Stimulated activated CD4-positive, alpha-beta T cell treated with anti-CD3 and anti-CD28 coated beads, Interleukin-1b, Interleukin-23, amount 100 ng/mL, for 48 hours (primary cell): ENCODE data around the gene ASCC3.
"Not testable (repeated sequence)": the region's sequence is repeated elsewhere in the genome, so short reads cannot be mapped to it uniquely, and the experiment has no call there.

ENCODE experiments used
- DNase-seq: peaks from one replicate; pipeline ENCODE4 v3.0.0-alpha.2; 2020

ASCC3 gene

GRCh38 chr6:100880853-100881706 is at the start of gene ASCC3:
ASCC3 (minus strand) TSS chr6:100881329; CDS start chr6:100867997, 13,332 bp downstream.
- peak; percentile 93 for DNase-seq

DNA sequence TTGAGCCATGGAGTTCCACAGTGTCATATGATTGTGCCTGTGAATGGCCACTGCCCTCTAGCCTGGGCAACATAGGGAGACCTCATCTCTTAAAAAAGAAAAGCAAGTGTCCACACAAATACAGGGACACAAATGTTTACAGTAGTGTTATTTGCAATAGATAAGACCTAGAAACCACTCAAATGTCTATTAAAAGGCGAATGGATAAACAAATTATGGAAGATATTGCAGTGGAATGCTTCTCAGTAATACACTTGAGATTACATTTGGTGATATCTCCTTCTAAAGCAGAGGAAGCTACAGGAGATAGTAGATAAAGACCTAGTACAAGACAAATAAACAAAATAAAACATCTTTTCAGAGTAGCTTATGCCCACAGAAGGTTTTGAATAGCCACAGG is 44.6 kb upstream of the ASCC3 start:
- no peak for DNase-seq

GRCh38 chr6:100924534-100925227 is 43.6 kb upstream of the ASCC3 start:
- no peak for DNase-seq

GRCh38 chr6:100923481-100924165 is 42.5 kb upstream of the ASCC3 start:
- DNase-seq, result no peak

GRCh38 chr6:100920028-100920605 is 39.0 kb upstream of the ASCC3 start:
- no peak for DNase-seq

DNA sequence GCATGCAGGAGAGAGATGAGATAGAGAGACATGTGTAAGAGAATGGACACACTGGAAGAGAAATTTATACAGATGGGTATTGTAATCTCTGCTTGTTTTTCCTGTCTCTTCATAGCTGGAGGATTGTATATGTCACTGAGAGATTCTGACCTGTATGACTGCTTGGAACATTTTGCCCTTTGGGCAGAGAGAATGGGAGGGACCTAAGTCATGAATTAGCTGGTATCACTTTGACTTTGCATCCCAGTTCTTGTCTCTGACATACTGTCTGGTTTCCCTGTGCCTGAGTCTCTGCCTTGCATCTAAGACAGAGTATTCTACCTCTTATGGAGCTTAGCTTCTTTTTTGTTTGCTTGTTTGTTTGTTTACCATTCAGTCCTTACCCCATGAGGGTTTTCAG is 37.0 kb upstream of the ASCC3 start:
- DNase-seq, result no peak

GRCh38 chr6:100915876-100916275 is 34.7 kb upstream of the ASCC3 start:
- DNase-seq, result no peak

DNA sequence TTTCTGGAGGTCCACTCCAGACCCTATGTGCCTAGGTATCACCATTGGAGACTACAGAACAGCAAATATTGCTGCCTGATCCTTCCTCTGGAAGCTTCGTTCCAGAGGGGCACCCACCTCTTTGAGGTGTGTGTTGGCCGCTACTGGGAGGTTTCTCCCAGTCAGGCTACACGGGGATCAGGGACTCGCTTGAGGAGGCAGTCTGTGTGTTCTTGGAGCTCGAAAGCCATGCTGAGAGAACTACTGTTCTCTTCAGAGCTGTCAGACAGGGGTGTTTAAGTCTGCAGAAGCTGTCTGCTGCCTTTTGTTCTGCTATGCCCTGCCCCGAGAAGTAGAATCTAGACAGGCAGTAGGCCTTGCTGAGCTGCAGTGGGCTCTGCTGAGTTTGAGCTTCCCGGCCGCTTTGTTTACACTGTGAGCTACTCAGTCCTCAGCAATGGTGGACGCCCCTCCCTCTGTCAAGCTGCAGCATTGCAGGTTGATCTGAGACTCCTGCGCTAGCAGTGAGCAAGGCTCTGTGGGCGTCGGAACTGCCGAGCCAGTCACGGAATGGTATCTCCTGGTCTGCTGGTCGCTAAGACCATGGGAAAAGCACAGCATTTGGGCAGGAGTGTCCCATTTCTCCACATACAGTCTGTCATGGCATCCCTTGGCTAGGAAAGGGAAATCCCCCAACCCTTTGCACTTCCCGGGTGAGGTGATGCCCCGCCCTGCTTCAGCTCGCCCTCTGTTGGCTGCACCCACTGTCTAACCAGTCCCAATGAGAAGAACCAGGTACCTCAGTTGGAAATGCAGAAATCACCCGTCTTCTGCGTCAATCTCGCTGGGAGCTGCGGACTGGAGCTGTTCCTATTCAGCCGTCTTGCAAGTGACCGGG is 32.5 kb upstream of the ASCC3 start:
- no peak for DNase-seq

DNA sequence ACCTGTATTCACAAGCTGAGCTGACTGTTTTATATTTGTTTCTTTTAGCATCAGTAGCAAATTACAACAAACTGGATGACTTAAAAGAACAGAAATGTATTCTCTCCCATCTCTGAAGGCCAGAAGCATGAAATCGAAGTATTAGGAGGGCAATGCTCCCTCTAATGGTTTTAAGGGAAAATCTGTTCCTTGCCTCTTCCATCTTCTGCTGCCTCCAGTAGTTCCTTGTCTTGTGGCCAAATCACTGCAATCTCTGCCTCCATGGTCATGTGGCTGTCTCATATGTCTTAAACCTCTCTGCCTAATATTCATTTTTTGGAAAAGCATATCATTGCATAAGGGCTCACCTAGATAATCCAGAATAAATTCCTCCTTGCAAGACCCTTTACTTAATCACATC is 25.2 kb upstream of the ASCC3 start:
- no peak for DNase-seq

- DNase-seq, result no peak
These were observed 23.9 kb upstream of the ASCC3 start for GRCh38 chr6:100905067-100905466.

DNA sequence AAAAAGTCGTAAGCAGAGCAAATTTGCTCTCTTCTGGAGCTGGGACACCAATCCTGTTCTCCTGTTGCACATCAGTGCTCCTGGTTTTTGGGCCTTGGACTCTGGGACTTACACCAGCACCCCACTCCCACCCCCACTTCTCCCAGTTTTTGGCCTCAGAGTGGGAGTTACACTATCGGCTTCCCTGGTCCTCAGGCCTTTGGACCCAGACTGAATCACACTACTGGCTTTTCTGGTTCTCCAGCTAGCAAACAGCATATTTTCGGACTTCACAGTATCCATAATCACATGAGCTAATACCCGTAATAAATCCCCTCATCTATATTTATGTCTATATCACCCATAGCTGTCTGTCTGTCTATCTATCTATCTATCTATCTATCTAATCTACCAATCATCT is 23.2 kb upstream of the ASCC3 start:
- DNase-seq, result no peak

DNA sequence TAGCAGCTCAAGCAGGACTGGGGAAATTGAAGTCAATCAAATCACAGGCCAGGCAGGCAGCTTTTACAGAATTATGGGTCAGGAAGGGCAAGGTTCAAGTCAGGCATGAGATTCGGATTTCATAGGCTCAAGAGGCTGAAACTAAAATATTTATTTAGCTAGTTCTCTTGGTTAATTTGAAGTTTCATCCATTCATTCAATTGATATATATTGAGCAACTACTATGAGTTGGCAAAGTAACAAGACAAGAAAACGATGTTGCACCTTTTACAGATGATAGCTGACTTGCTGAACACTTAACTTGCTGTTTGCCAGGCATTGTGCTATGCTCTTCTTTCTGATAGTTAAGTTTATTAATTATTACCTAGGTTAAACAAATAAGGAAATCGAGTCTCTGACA is 20.5 kb upstream of the ASCC3 start:
- no peak for DNase-seq

GRCh38 chr6:100899202-100899601 is 18.1 kb upstream of the ASCC3 start:
- DNase-seq, result no peak

GRCh38 chr6:100897671-100898070 is 16.5 kb upstream of the ASCC3 start:
- no peak for DNase-seq

GRCh38 chr6:100893743-100894142 is 12.6 kb upstream of the ASCC3 start:
- no peak for DNase-seq

- DNase-seq, result no peak
These were observed 11.6 kb upstream of the ASCC3 start for GRCh38 chr6:100892693-100893092.

DNA sequence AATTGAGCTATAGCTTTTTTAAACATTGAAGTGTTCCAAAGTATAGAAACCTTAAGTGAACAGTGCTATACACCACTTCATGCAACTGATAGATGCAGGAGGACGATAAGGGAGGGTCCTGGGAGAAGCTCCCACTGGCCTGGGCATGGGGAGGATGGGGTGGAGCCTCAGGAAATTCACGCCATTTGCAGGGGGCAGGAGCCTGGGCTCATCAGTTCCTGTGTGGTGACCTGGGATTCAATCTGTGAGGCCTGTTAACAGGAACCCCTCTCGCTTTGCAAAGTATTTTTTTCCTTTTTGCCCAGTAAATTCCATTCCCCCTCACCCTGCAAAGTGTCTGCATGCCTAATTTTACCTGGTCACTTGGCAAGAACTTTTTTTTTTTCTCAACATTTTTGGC is 11.0 kb upstream of the ASCC3 start:
- no peak for DNase-seq

DNA sequence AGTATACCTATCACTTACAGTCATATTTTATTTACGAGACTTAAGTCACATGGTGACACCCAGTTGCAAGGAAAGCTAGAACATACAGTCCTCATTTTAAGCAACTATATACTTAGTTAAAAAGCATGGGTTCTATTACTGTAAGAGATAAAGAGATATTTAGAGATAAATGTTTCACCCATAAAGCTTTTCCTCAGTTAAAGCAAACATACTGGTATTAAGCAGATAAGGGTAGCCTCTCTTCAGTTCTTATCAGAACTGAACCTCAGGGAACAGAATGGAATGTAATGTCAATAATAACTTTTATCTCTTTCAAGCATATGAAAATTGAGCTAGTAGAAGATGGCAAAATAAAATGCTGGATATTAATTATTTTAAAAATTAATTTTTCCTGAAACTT is 9.9 kb upstream of the ASCC3 start:
- no peak for DNase-seq

DNA sequence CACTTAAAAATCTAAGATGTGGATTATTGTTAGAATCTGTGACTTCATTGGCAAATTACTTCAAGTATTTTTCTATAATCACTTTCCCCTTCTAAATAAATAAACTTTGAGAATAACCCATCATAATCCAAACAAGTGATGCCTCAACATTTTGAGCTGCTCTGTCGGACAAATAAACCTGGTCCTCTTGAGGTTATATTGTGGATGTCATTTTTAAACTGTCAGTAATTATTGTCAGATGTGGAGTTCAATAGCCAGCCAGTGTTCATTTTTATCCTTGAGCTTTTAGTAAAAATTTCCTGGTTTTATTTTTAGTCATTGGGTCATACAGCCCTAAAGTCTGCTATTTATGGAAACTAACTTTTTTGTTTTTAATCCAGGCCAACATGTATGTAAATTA is 9.5 kb upstream of the ASCC3 start:
- DNase-seq, result not testable (repeated sequence)

DNA sequence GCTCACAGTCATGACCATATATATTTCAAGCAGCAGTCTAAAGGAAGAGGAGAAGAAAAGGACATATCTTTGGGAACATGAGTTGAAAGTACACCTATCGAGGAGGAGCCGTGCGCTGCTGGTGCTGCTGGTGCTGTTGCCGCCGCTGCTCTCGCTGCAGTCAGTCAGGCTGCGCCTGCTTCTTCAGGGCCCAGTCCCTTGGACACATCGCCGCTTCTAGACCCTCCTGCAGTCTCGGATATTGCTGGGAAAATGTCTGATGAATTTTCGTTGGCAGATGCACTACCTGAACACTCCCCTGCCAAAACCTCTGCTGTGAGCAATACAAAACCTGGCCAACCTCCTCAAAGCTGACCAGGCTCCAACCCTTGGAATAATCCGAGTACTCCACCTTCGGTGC is 8.2 kb upstream of the ASCC3 start:
- DNase-seq, result no peak

DNA sequence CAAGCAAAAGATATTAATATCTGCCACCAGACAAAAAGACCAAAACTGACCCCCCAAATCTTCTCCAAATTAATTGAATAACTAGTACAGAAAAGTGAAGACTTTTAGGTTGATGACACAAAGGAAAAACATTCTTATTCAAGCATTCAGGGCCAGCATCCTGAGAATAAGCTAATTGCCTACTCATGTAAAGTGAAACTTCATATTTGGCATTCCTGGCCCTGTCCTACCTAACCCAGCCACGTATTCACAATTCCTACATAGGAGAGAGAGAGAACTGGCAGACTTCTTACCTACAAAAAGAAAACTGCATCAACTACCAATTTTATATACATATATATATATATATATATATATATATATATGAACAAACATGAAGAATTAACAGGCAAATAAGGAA is 4.9 kb upstream of the ASCC3 start:
- DNase-seq, result no peak

- no peak for DNase-seq
These were observed 2.2 kb upstream of the ASCC3 start for GRCh38 chr6:100883347-100883746.

- no peak for DNase-seq
These were observed 545 bp upstream of the ASCC3 start for GRCh38 chr6:100881707-100882040.
